Liver (tissue), 3 donors: ENCODE data around the gene DPH3.

Experiments
- GABPA ChIP-seq, 2 donors: IDR thresholded peaks in 1 of 2; conservative IDR thresholded peaks in 1 of 2; 2 replicates each; pipeline ENCODE4 v1.6.1; 2016; ENCODE audit warnings: antibody characterized with exemption in 2 of 2, mild to moderate bottlenecking in 1 of 2, moderate library complexity in 1 of 2
- JUND ChIP-seq, 2 donors: IDR thresholded peaks; 2 replicates each; pipeline ENCODE4 v1.6.1; 2016; ENCODE audit warnings: antibody characterized with exemption in 2 of 2
- SP1 ChIP-seq: IDR thresholded peaks from 2 replicates; pipeline ENCODE4 v1.6.1; 2018; ENCODE audit warnings: antibody characterized with exemption, mild to moderate bottlenecking
- TAF1 ChIP-seq: conservative IDR thresholded peaks from 2 replicates; pipeline ENCODE4 v1.6.1; 2016; ENCODE audit warnings: antibody characterized with exemption, mild to moderate bottlenecking
- YY1 ChIP-seq: IDR thresholded peaks from 2 replicates; pipeline ENCODE4 v1.6.1; 2016; ENCODE audit warnings: antibody characterized with exemption, mild to moderate bottlenecking
- TF ChIP-seq, protein P1 (sequence below): fragments of 150-350 bp; IDR thresholded peaks from 2 replicates; pipeline ENCODE4 v1.5.1; 2017; ENCODE audit warnings: improper control_type of control experiment, low read depth, low read length; ENCODE audit not compliant: missing input control
- TF ChIP-seq, protein P2 (sequence below): IDR thresholded peaks from 2 replicates; pipeline ENCODE4 v1.6.1; 2016; ENCODE audit warnings: antibody characterized with exemption
- TF ChIP-seq, protein P3 (sequence below): IDR thresholded peaks from 2 replicates; pipeline ENCODE4 v1.6.1; 2016; ENCODE audit warnings: antibody characterized with exemption
- TF ChIP-seq, protein P4 (sequence below): IDR thresholded peaks from 2 replicates; pipeline ENCODE4 v1.6.1; 2016; ENCODE audit warnings: antibody characterized with exemption
- donor health status: healthy.
- donor health status: healthy.

DNA sequence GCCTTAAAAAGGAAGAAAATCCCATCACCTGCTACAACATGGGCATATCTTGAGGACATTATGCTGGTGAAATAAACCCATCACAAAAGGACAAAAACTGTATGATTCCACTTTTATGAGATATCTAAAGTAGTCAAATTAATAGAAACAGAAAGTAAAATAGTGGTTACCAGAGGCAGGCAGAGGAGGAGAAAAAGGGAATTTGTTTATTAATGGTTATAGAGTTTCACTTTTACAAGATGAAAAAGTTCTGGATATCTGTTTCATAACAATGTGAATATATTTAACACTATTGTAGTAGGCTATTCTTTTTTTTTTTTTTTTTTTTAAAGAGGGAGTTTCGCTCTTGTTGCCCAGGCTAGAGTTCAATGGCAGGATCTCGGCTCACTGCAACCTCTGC, 40.4 kb downstream of the DPH3 start:
- TF ChIP-seq, protein P1, sequence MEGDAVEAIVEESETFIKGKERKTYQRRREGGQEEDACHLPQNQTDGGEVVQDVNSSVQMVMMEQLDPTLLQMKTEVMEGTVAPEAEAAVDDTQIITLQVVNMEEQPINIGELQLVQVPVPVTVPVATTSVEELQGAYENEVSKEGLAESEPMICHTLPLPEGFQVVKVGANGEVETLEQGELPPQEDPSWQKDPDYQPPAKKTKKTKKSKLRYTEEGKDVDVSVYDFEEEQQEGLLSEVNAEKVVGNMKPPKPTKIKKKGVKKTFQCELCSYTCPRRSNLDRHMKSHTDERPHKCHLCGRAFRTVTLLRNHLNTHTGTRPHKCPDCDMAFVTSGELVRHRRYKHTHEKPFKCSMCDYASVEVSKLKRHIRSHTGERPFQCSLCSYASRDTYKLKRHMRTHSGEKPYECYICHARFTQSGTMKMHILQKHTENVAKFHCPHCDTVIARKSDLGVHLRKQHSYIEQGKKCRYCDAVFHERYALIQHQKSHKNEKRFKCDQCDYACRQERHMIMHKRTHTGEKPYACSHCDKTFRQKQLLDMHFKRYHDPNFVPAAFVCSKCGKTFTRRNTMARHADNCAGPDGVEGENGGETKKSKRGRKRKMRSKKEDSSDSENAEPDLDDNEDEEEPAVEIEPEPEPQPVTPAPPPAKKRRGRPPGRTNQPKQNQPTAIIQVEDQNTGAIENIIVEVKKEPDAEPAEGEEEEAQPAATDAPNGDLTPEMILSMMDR = no peak
- TF ChIP-seq JUND (IDR thresholded peaks at IDR 0.05) = no peak
- TF ChIP-seq TAF1 = no peak
- no peak for TF ChIP-seq SP1
- TF ChIP-seq, protein P2, sequence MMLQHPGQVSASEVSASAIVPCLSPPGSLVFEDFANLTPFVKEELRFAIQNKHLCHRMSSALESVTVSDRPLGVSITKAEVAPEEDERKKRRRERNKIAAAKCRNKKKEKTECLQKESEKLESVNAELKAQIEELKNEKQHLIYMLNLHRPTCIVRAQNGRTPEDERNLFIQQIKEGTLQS = no peak
- TF ChIP-seq GABPA (IDR thresholded peaks at IDR 0.05 in 1 of 2, conservative IDR thresholded peaks at IDR 0.05 in 1 of 2) = no peak
- TF ChIP-seq, protein P3, sequence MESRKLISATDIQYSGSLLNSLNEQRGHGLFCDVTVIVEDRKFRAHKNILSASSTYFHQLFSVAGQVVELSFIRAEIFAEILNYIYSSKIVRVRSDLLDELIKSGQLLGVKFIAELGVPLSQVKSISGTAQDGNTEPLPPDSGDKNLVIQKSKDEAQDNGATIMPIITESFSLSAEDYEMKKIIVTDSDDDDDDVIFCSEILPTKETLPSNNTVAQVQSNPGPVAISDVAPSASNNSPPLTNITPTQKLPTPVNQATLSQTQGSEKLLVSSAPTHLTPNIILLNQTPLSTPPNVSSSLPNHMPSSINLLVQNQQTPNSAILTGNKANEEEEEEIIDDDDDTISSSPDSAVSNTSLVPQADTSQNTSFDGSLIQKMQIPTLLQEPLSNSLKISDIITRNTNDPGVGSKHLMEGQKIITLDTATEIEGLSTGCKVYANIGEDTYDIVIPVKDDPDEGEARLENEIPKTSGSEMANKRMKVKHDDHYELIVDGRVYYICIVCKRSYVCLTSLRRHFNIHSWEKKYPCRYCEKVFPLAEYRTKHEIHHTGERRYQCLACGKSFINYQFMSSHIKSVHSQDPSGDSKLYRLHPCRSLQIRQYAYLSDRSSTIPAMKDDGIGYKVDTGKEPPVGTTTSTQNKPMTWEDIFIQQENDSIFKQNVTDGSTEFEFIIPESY = no peak
- no peak for TF ChIP-seq YY1
- TF ChIP-seq, protein P4, sequence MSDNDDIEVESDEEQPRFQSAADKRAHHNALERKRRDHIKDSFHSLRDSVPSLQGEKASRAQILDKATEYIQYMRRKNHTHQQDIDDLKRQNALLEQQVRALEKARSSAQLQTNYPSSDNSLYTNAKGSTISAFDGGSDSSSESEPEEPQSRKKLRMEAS = no peak
